HTERT RPE-1 (cell line): ENCODE data around the gene PTPRO.

Experiments used
- in situ Hi-C: fragments of 300-500 bp; cut with MboI; formaldehyde crosslinking; loops from 4 replicates; pipeline ENCODE4 v1.14.3; 2020; ENCODE audit warnings: low sequenced_read_pairs

PTPRO gene

DNA sequence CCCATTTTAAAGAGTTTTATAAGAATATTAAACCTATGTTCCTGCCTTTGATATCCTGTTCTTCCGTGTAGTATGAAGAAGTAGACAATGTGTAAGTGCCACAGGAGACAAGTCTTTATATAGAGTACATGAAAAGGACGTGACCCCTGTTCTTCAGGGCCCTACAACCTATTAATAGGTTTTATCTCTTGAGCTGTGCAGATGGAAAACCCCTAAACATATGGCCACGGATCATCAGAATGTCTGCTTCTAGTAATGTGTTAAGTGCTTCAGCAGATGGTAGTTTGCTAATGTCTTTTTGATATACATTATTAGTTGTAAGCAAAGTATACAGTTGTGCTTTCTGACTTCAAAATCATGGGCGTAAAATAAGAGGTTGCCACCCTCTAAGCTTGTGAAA, 228.5 kb downstream of the PTPRO start:
- in situ Hi-C loops = no loop called here

DNA sequence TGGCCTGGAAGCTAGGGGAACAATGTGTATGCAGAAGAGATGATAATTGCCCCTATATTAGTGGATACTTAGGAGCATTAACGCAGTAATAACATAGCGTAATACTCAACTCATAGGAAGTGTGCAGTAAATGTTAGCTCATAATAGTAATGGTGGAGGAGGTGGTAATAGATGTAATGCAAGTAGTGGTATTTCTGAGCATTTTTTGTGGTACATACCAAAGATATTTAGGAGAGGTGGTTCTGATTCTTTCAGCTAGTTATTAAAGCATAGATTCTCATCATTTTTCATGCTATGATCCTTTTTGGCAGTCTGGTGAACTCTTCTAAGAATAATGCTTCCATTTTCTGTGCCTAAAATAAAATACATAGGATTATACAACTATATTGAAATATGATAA, 233.1 kb downstream of the PTPRO start:
- in situ Hi-C loops = no loop called here

DNA sequence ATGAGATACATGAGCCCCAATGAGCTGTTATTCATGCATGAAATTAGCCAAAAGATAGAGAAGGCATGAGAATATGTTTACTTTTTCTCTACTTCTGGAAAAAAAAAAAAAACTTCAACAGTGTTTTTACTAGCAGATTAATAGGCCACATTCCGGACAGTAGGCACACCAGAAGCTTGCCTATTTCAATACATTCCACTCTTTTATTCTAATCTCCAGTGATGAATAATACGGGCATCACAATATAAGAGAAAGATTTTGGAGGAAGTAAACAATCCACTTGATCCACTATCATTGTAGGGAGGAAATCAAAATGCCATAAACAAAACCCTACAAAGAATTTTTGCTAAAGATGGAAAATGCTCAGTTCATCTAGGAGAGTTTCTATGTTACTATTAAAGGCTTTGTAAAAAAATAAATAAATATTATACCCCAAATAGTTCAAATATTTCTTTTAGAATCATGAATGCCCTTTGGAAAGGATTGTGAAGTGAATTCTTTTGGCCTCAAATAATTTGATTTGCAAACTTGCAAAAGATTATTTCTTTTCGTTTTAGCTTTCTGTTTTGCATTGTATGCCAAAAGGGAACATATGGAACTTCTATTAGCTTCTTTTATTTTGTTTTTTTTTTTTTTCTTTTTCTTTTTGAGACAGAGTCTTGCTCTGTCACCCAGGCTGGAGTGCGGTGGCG, 234.2 kb downstream of the PTPRO start:
- in situ Hi-C loops = no loop called here

DNA sequence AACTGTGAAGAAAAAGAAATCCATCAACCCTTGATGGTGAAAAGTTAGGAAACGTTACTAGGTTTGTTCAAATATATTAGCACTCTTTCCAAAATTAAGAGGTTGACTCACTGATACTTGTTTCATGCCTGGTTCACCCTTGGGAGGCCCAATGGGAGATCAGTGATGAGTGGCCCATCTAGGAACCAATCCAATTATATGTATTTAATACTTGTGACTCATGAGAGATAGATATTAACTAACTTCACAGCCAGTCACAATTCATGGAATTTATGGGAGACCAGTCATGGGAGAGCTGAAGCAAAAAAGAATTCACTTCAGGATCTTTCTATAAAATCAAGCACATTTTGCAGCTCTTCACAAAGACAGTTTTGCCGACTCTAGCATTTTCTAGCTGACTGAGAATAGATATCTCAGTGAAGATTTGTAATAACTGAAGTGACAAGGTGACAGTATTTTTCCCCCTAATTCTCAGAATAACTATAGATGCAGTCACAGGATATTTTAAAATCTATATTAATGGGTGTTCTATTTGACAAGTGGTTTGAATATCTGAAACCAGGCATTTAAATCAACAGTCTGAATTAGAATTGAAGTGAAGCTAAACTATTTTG, 236.7 kb downstream of the PTPRO start:
- in situ Hi-C loops = no loop called here

DNA sequence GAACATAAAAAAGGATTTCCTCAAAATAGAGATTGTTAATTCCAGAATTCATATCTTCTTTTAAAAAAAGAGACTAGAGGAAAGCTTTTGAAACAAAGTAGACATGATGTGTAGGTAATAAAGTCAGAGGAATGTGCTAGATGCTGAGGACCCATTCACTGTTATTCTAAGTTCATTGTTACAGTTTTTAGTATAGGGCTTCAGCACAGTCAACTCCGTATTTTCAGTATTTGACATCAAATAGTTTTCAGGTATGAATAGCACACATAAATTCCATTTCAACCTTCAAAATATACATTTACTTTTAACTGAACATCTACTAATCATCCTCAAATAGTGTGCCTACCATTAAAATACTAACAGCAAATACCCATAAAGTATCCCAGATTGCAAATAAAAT, 239.1 kb downstream of the PTPRO start:
- in situ Hi-C loops = no loop called here

DNA sequence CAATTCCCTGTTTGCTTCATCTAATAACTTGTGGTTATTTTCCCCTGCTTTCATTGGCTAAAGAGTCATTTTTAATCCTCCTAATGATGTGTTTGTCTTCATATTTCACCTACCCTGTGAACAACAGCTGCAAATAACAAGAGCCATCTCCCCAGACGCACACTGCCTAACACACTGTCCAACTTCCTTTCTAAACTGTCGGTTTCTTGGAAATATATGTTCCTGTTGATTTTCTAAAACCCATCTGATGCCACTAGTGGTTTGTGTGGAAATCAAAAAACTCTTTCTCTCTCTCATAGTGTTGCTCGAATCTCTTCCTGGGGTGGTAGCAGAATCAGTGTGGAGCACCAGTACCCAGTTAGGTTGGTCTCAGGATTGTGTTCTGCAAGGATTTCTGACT, 240.0 kb downstream of the PTPRO start:
- in situ Hi-C loops = no loop called here

DNA sequence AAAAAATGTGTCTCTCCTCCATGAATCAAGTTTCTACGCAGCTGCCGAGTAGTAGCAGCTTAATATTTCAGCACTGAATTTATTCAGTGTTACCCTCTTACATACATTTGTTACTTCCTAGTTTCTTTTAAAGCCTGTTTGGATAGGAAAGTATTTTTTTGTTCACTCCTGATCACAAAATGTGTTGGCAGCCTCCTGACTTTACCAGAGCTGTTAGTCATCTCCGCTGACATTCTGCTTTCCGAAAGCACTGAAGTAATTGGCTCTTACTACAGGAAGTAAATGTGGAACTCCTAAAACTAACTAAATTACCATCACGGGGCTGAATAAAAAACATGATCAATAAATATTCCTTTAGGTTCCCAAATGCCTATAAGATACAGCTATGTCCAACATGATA, 241.4 kb downstream of the PTPRO start:
- in situ Hi-C loops = no loop called here

DNA sequence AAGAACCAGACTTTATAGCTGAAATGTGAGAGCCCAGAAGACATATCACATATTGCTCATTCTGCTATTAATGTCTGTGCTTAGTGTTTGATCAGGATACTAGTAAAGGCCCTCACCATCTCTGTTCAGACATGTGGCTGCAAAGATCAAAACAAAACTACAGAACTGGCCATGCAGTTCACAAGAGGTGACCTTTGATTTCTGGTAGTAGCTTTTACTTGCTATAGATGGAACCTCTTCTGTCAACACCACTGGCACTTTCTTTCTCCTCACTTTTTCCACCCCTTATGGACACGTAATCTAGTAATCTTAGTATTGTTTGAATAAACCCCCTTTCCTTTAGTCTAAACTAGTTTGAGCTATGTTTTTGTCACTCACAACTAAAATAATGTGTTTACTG, 252.0 kb downstream of the PTPRO start:
- in situ Hi-C loops = no loop called here

DNA sequence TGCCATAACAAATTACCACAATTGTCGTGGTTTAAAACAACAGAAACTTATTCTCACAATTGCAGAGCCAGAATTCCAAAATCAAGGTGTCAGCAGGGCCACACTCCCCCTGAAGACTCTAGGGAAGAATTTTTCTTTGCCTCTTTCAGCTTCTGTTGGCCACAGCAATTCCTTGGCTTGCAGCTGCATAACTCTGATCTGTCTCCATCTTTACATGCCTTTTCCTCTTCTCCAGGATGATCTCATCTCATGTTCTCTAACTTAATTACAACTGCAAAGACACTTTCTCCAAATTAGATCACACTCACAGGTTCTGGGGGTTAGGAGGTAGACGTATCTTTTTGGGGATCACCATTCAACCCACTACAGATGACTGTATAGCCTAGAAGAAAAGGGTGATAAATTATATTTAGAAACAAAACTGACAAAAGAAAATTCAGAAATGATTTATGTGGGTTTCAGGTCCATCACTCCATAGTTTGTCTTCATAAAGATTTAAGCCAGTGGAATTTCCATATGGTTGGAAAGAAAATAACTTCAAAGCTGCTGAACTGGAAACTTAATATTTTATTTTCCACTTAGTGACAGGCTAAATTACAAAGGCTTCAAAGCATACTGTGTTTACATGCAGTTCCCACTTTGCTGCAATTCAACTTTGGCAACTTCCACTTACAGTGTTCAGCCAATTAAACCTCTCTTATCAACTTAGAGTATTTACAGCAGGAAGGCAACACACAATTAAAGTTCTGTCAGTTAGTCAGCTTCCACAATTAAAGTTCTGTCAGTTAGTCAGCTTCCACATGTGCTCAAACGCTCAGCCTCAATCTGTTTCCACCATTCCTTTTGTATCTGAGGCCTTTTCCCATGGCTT, 253.6 kb downstream of the PTPRO start:
- in situ Hi-C loops = loop anchor here (25.0 kb wide), 1 partner anchor 286 kb away; no protein-coding TSS in a partner anchor

DNA sequence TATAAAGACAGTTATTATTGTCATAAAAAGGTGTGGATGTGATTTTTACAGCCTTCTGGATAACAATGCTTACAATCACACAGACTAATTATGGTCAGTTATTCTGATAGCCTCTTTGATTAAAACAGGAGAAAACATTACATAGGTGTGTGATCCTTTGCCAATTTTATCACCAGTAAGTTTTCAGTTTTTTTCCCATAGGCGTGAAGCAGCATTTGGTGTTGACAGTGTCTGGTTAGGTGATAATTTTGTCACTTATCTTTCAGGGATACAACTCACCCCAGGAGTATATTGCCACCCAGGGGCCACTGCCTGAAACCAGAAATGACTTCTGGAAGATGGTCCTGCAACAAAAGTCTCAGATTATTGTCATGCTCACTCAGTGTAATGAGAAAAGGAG, 258.1 kb downstream of the PTPRO start:
- in situ Hi-C loops = loop anchor here (25.0 kb wide), 1 partner anchor 282 kb away; no protein-coding TSS in a partner anchor

DNA sequence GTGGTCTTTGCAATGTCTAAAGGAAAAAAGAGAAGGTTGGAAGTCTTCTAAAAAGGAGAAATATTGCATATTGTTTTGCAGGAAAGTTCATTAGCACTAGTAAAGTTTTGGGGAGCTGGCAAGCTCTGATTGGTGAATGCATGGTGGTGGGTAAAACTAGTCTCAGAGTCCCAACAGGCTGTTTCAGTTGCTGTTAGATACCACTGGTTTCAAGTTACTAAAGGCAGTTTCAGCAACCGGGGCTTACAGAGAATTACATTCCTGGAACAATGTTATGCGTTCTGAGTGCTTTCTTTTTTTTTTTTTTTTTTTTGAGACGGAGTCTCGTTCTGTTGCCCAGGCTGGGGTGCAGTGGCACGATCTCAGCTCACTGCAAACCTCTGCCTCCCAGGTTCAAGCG, 258.7 kb downstream of the PTPRO start:
- in situ Hi-C loops = loop anchor here (25.0 kb wide), 1 partner anchor 281 kb away; no protein-coding TSS in a partner anchor

DNA sequence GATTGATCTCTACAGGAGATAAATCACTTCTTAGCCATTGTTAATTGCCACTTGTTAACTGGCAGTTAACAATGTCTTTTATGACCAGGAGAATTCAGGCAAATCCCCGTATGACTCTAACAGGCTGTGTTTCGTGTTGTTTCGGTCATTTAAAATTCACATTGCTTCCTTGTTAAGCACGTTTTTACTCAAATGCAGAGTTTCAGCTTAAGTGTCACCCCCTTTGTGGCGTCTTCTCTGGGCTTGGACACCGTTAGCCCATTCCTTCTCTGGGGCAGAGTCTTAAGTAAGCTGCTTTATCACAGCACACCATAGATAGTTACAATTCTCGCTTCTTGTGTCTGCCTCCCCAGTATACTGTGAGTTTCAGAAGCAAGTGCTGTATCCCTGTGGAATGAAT, 261.5 kb downstream of the PTPRO start:
- in situ Hi-C loops = loop anchor here (25.0 kb wide), 1 partner anchor 278 kb away; no protein-coding TSS in a partner anchor

DNA sequence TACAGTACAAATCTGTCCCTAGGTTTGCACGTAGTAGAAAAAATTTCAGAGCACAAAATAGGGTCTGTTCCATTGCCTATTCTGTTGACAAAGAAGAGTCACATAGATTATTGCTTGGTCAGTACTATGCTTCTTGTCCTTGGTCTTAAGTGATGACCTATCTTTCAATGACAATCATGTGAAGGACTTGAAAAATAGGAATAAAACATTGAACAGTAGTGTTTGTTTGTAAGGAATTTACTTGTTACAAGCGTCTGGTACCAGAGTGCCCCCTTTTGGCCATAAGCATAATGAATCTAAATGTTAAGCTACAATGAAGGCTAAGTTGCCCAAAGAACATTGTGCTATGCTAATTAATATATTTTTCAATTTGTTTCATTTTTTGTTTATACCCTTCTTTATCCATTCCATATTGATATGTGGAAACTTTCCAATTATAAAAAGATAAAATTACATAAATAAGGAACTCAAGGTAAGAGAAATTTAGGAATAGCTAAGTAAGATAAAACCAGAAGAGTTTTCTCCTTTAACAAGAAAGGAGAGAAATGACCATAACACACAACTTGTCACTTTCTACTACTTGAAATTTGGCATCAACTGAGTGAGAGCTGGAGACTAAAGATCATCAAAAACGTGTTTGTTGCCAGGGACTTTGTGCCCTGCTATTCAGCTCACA, 262.2 kb downstream of the PTPRO start:
- in situ Hi-C loops = loop anchor here (25.0 kb wide), 1 partner anchor 278 kb away; no protein-coding TSS in a partner anchor

DNA sequence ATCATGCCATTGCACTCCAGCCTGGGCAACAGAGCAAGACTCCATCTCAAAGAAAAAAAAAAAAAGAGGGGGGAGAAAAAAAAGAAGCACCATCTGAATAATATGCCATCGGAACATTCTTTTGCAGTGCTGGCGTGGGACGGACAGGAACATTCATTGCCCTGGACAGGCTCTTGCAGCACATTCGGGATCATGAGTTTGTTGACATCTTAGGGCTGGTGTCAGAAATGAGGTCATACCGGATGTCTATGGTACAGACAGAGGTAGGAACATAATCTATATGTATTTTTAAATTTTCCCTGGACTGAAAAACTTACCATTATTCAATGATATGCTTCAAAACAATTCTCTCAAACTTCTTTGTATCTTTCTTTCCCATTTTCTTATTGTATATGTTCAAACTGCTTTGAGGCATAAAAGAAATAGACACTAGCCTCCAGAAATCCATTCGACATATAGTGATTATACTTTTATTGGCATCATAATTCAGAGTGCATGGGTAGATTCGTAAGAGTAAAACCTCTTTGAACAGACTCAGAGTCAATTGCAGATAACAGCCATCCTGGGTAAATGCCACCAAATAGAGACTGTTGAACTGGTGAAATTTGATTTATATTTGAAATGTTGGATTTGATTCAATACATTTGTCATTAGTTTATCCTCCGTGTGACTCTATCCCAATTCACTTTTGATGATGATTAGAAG, 267.2 kb downstream of the PTPRO start:
- in situ Hi-C loops = loop anchor here (25.0 kb wide), 1 partner anchor 273 kb away; no protein-coding TSS in a partner anchor

DNA sequence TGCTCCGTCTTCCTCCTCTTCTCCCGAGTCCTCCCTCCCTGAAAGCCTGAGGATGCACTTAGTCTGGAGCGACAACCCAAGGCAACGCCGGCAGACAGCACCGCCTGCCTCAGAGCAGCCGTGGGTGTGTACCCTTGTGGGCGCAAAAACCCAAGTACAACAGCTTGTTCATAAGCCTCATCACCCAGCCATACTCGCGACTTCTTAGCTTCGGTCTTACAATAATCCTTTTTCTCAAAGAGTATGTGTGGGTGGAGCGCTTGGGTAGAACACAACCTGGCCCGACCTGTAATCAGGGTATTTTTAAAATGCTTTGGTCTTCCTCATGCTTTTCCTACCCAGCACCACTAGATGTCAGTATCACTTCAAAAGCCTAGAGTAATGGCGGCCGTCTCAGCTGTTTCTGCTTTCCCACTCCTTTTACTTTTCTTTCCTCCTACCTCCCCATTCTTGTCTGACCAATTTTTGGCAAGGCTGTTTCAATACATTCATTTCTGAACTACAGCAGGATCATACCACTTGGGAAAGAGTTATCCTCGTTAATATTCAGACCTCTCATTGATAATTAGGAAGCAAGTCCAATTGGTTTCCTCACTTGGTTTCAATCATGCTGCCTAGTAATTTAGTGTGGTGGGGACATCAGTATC, 268.0 kb downstream of the PTPRO start:
- in situ Hi-C loops = loop anchor here (25.0 kb wide), 1 partner anchor 272 kb away; no protein-coding TSS in a partner anchor

DNA sequence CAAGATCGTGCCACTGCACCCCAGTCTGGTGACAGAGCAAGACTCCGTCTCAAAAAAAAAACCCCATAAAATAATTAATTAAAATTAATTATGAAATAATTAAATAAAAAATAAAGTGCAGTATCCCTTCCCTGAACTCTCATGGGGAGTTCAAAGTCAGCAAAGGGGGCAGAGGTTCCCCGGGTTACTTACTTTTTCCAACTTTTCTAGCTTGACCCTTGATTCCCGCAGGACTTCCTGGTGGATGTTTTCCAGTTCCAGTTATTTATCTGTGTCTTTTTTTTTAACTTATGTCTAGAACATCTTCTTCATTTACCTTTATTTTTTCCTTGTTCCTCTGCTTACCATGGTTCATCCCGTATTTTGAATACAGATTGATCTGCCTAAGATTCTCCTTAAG, 269.5 kb downstream of the PTPRO start:
- in situ Hi-C loops = loop anchor here (25.0 kb wide), 1 partner anchor 270 kb away; no protein-coding TSS in a partner anchor

DNA sequence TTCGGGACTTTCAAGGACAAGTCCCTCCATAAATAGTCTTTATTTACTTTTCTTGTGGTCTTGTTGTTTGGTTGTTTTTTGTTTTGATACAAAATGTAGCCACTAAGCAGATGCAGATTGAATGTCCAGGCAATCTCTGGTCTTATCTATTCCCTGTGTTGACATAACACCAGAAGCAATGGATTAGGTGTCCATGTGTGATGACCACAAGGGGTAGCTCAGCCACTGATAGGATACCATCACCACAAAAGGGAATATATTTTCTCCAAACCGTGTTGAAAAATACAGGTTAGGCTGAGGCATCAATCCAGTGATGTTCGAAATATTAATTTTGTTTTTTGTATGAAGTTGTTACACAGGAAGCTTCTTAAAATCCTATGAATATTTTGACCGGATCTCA, 270.6 kb downstream of the PTPRO start:
- in situ Hi-C loops = loop anchor here (25.0 kb wide), 1 partner anchor 269 kb away; no protein-coding TSS in a partner anchor

DNA sequence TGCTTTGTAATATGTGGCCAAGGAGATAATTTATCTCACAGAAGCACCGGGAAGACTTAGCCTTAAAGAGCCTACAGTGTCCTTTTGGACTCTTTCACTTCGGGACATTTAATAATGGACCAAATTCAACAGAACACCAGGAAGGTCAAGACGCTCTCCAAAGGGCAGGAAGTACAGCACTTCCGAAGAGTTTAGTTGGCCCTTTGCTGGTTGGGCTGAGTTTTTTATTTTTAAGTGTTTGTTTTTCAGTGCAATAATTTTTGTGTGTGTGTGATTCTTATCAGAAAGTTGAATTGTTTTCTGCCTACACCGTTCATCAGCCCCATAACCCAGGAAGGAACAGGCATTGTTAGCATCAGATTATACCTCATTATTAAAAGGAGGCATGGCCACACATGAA, 273.9 kb downstream of the PTPRO start:
- in situ Hi-C loops = loop anchor here (25.0 kb wide), 1 partner anchor 266 kb away; no protein-coding TSS in a partner anchor

DNA sequence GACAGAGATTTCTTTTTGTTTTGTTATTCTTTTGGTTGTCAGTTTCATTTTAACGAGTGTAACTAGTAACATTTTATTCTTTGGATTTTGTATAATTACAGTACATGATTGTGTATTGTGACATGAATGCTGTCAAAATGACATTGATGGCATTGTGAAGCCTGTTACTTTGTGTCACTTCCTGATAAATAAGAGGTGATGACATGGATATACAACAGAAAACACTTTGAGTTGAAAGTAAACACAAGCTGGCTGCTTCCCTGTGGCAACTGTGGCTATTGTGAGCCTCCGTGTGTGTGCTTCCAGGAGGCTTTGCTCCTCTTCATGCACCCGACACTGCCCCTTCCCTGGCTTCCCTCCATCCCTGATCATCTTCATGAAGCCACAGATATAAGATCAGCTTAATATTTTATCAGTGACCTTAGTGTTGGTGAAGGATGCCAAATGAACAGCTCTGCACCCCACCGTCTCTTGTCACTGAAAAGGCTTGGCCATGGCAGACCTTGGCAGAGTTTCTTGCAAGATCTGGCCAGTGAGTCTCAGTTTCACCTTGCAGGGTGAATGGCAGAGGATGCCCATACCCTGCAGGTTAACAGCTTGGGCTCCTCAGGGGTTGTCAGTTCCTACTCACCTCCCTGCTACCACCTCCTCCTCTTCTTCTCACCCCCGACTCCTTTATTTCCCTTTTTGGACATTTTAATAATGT, 275.0 kb downstream of the PTPRO start:
- in situ Hi-C loops = loop anchor here (25.0 kb wide), 1 partner anchor 265 kb away; no protein-coding TSS in a partner anchor
